C4-2B (cell line): ENCODE results near the gene LEF1.

Experiments
- CTCF ChIP-seq: fragments of 450-650 bp; conservative IDR thresholded peaks from 2 replicates; pipeline ENCODE4 v1.5.1; 2017; ENCODE audit warnings: mild to moderate bottlenecking
- ZFX ChIP-seq: fragments of 450-650 bp; IDR thresholded peaks from 2 replicates; pipeline ENCODE4 v1.6.1; 2017

- TF ChIP-seq CTCF: no peak
- TF ChIP-seq ZFX: no peak
Measured at GRCh38 chr4:108007984-108008383, 160.7 kb downstream of the LEF1 start.
